Right lung (tissue), 5 donors: Measurements from ENCODE around the gene CEP68. TPM values are rescaled to one million over a fixed set of nuclear protein-coding genes. Genes with fewer than 3 reads are reported as not detected.
A peak's percentile ranks its signal among the peaks of the same experiment; 100 is the strongest.
"Not testable (repeated sequence)": the region's sequence is repeated elsewhere in the genome, so short reads cannot be mapped to it uniquely, and the experiment has no call there.

Experiments
- DNase-seq, 2 donors: peaks; one replicate each; pipeline ENCODE4 v3.0.0-alpha.2; 2013
- polyA plus RNA-seq, 5 donors: library from polyadenylated mRNA; unstranded; fragments of 120-200 nt; gene quantifications; one replicate each; pipeline versions ENCODE4 v1.2.1 to v1.2.3, GENCODE V29; 2013; ENCODE audit warnings: inconsistent platforms in 1 of 5, low replicate concordance in 1 of 5; ENCODE audit not compliant: insufficient read length in 5 of 5, insufficient read depth in 1 of 5

Gene CEP68
- polyA plus RNA-seq, 5 donors, result 21.4 to 32.0 (median 29.7) TPM

DNA sequence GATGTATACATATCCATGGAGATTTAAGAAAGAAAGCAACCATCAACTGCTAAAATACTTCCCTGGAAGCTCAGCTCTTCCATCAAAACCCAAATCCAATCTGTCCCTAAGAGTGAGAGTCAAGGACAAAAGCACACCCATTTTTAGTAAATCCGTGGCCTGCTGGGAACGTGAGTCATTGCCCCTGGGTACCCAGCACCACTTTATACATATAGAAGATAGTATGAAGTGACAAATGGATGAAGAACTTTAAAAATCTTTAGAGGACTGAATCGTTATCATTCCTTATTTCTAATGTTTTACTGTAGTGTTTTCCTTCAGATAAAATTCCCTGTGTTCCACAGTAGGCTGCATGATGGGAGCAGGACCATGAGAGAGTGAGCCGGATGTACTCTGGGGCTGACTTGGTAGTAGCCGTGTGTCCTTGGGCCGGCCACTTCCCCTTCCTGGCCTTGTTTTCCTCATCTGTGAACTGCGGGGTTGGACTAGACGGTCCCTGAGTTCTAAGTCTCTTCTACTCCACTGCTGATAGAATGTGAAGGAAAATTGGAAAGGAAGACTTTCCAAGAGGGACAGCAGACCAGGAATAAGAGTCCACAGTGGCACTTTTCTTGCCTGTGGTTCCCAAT, 28.5 kb upstream of the CEP68 start:
- DNase-seq, result no peak

DNA sequence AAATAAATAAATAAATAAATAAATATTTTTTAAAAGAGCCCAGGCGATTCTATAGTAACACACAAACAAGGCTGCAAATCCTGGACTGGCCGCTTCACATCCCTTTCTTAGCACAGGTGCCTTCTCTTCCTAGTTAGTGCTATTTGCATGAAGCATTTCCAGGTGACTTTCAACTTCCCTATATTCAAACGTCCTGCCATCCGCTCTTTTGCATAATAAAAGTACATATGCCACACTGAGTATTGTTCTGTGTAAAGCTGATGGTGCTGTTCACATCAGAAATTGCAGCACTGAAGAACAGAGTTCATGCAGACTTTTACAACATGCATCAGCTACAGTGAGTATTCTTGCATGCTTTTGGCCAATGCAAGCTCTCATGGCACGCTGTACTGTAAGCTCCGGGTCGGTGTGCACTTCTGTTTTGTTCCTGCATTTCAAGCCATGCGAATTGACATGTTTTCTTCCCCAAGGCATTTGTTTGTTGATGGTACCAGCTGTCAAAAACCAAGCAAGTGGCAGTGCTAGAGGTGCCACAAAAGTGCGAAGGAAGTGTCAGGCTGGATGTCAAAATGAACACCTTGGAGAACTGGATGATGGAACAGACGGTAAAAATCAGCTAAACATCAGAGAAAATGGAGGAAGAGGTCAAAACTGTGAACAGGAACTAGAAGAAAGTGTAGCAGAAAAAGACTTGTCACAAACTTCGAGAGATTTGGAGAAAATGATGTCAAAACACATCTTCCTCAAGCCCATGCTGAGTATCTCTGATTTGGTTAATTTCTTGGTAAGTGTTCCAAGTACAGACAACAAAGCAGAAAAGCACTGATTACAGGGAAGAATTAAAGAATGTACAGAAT, 25.5 kb upstream of the CEP68 start:
- DNase-seq, result no peak

DNA sequence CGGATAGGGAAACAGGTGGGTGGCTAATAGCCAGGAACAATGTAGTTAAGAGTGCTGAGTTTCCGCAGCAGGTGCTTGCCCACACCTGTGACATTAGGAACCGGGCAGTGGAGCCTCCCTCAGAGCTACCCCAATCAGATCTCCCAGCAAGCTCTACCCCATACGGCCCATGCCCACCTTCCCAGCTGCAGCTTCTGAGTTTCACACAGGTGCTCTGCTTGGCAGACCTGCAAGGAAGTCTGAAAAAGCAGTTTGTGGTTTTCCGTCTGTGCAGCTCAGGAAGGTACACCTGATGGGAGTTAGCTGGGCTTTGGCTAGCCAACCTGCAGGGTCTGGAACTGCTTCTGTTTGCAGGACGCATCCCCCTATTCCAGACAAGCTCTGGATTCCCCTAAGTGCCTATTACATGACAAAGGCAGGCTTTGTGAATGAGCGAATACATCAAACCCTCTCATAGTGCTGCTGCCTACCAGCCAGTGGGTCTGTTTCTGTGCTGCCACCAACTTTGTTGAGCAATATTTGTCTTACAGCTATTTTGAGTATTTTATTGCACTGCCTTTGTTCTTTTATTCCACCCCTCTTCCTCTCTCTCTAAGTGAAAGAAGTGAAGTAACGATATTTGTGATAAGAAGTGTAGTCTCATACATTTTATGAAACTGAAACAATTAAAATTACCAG, 24.7 kb upstream of the CEP68 start:
- no peak for DNase-seq

DNA sequence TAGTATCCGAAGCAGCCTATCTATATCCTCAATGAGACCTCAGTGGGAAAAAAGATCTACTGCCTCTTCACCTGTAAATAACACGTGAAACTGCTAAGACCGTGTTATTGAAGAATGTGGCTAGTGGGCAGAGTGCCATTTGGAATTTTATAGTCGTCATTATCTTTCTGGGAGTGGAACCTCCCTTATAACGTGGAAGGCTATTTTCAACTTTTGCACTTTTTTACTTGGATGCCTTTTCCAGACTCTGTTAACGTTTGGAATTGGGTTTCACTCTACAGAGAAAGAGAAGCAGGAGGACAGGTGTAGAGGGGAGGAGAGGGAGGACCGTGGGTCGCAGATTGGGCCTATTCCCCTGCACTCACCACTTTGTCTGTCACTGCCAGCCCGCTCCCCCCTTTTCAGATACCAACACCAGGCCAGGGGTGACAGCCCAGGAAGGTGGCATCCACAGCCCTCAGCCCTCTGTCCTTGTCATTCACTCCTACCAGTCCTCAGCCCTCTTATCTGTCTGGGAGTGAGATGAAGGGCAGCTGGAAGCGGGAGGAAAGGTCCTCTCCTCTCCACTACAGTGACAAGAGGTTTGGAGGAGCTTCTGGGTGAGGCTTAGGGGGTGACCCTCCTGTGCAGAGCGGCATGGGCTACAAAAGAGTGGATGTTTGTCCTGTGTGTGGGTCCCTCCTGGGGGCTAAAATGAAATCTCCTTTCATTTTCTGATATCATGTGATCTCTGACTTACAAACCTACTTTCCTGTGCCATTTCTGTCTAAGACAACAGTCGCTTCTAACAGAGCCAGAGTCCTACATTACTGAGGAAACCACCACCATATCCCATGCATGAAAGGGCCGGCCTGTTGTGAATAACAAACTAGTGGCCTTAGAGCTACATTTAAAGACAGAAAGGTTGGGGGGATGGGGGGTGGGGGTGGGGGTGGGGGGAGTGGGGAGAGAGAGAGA, 23.9 kb upstream of the CEP68 start:
- DNase-seq, result no peak

DNA sequence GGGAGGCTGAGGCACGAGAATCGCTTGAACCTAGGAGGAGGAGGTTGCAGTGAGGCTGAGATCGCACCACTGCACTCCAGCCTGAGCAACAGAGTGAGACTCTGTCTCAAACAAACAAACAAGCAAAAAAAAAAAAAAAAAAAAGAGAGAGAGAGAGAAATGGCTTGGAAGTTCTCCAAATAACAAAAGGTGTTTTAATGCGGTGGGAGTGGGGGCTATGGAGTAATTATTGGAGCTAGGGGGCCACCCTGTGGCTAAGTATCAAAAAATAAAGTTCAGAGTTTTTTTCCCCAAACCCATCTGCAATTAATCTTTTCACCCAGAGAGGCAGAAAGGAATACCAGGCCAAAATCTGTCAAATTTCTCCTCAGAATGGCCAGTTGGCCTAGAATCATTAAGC, 23.0 kb upstream of the CEP68 start:
- no peak for DNase-seq

DNA sequence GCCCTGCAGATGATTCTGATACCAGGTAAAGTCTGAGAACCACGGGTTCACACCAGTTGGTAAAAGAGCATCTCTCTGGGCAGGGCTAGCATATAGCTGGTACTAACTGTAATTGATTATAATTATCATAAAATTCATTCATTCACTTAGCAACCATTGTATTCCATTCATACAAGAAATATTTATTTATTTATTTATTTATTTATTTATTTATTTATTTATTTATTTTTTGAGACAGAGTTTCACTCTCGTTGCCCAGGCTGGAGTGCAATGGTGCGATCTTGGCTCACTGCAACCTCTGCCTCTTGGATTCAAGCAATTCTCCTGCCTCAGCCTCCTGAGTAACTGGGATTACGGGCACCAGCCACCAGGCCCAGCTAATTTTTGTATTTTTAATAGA, 22.5 kb upstream of the CEP68 start:
- DNase-seq, result not testable (repeated sequence)

DNA sequence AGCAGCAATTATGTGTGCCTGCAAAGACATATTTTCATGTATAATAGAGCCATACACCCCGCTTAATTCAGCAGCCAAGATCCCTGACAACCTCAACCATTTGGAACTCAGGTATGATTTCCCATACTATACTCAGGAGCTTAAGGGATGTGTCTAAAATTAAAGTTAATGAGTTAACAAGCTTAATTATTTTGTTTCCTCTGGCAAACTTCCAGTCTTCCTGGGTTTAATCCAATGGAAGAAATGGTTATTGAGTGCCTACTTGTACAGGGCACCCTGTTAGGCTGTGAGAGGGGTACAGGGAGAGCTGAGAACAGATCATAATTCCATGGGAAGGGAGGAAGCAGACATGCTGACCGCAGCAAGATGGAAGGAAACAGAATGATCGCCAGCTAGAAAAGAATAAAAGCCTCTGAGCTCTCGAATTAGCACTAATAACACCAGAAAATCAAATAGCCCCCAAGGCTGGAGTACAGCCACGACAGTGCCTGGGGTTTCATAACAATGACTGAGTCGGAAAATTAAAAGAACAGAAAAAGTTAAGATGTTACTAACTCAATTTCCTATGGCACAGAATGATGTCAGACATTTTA, 20.8 kb upstream of the CEP68 start:
- DNase-seq, result no peak

DNA sequence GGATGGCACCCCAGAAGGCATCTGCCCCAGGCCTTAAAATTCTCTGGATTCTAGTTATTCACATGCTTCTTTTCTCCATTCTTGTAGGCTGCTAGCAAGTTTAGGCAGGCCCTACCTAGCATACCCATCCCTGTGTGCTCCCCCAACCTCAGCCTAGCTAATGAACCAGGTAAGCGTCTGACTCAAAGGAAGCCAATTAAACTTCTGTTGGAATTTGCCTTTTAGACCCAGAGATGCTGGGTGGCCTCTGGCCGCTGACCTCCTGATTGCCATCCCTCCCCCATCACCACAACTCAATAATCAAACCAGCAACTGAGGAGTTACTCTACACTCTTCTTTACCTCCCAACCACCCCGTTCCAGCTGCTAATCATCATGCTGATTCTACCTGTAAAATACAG, 19.0 kb upstream of the CEP68 start:
- DNase-seq, result no peak

DNA sequence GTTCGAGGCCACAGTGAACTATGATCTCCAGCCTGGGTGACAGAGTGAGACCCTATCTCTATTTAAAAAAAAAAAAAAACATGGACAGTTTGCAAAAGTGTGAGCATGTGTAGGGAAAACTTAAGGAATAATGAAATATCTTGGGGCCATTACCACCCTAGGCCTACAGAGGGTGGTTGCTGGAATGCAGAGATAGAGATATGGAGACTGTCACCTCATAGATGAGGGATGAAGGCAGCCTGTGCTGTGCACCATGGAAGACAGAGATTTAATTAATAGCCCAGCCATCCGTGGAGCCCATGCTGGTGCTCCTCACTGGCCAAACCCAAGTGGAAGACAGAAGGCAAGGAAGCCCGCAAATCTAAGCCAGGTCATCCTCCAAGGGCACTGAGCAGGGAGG, 16.6 kb upstream of the CEP68 start:
- no peak for DNase-seq

DNA sequence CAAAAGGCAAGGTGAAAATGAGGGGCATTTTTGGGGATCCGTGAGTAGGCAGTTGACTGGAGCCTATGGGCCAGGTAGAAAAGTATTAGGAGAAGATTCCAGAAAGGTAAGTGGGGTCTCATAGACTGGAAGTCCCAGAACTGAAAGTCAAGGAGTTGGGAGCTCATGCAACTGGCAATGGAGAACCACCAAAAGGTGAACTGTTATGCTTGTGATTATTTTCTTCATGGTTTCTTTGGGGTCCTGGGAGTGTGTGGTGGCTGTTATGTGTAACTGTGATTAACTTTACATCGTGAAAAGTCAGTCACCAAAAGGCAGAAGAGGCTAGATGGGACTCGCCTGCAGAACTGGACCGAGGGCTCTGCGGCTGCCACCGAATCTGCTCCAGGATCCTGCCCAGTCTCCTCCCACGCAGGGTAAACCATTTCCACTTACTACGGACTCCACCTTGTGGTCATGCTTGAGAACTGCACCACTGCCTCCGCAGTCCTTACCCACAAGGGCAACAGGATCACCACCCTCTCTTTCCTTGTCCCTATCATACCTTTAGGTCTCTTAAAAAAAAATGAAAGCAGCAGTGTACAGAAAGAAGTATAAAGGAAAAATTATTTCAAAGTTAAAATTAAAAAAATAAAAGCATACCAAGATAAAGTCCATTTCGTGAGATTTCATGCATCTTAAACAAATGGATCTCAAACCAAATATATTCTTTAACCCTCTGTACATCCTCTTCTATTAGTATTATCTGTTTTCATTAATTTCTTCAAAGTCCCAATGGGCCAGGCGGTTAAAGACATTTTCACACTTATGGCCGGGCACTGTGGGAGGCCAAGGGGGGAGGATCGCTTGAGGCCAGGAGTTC, 15.6 kb upstream of the CEP68 start:
- peak; percentile 58 to 78 for DNase-seq

DNA sequence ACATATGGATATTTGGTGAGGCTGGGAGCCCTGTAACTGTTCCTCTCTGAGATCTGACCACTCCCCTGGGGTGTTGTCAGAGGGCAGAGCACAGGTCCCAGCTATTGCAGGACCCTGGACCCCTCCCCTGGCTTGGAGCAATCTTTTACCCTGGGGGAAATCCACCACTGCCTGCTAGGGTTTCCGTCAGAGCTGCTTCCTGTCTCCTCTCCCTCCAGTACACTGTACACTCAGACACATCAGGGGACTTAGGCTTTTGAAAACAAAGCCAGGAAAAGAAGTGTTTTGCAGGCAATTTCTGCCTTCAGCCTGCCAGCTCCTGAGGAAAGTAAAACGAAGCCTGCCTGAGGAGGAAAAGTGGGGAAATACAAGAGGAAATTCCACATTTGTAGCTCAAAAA, 13.2 kb upstream of the CEP68 start:
- no peak for DNase-seq

DNA sequence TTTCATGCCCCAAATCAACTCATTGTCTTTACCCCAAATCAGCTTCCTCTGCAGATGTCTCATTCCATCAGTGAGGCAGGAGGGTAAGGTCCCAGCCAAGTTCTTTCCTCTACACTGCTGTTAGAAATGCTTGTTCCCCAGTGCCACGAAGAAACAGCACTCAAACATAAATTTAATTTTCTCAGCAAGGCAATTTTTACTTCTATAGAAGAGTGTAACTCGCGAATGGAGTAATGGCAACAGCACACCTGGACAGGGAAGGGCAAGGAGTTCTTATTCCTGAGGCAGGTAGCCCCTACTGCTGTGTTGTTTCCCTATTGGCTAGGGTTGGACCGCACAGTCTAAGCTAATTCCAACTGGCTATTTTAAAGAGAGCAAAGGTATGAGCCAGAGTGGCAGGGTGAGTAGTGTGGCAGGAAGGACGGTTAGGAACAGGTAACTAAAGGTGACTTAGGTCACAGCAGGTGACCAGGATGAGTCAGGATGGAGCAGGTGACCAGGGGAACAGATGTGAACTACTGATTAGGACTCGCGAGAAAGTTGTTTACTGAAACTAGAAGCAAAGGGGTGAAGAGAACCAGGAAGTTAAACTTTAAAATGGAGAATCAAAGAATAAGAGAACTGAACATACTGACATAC, 12.0 kb upstream of the CEP68 start:
- no peak for DNase-seq

DNA sequence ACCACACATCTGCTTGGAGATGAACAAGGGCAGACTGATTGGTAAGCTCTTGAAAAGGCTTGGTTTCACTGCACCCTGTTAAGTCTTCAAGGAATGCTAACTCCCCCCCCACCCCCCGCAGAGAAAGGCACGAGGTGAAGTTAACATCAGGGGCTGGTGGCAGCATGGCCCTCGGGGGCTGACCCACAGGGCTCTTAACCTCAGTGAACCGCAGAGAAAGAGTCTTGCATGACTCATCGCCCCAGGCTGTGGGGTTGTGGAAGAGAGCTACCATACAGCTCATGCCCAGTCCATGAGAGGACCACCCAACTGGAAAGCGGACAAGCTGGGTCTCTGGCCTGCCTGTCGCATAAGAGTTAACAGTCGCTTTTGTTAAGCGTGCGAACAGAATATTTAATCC, 10.6 kb upstream of the CEP68 start:
- DNase-seq, result no peak

DNA sequence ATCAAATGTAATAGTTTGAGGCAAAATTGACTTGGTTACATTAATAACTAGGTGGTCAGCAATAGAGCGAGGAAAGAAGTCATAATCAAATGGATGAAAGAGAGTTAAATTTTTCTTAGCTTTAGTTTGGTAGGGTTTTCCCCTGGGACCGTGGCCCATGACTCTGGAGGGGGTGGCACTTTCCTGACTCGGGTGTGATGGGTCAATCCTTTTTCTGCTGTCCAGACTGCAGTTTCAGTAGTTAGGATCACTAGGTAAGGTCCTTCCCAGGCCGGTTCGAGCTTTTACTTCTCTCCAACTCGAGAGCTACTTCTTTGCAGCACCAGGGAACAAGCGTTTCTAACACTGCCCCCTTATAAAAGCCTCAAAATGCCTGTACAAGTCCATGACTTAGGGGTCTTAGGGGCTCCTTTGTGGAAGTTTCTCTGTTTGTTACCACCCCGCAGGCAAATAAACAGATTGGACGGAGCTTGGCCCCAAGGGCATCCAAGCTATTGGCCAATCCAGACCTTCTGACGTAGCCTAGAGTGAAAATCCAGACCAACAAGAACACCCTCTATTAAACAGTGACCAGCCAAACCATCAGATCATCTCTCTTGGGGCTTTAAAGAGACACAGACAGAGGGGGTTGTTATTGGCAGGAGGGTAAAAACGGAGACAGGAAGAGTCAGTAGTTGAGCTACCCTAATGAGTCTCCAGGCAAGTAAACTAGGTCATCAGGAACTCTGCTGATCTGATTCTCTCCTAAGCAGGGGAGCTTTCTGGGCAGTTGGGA, 9.4 kb upstream of the CEP68 start:
- DNase-seq, result no peak

DNA sequence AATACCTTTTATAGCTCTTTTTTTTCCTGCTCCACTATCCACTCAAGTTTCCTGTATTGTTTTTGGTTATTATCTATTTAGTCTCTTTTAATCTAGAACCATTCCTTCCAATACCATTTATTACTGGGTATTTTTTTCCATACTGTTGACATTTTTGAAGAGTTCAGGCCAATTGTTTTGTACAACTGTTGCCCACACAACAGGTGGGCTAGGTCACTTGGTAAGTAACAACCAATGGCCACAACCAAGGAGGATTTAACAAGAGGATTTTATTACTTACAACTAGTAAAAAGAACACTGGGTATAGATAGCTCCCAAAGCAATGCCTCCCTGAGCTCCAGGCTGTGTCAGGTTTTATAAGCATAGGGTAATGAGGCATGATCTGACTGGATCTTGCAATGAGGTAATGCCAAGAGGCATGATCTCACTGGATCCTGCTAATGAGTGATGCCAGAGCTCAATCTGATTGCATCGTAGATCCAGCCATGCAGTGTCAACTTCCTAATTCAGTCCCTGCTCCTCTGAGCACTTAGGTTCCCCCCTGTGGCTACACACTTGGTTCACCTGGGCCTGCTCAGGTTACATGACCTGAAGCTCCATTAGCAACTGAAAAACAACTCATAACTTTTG, 7.1 kb upstream of the CEP68 start:
- DNase-seq, result no peak

DNA sequence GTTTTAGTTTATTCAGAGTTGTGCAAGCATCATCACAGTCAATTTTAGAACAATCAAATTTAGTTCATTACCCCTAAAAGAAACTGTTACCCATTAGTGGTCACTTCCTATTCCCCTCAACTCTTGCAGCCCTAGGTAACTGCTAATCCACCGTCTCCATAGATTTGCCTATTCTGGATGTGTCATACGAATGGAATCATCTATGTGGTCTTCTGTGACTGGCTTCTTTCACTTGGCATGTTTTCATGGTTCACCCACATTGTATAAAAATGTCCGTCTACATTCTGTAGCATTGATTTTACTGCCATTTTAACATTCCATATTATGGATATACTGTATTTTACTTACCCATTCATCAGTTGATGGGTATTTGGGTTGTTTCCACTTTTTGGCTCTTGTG, 5.3 kb upstream of the CEP68 start:
- no peak for DNase-seq

DNA sequence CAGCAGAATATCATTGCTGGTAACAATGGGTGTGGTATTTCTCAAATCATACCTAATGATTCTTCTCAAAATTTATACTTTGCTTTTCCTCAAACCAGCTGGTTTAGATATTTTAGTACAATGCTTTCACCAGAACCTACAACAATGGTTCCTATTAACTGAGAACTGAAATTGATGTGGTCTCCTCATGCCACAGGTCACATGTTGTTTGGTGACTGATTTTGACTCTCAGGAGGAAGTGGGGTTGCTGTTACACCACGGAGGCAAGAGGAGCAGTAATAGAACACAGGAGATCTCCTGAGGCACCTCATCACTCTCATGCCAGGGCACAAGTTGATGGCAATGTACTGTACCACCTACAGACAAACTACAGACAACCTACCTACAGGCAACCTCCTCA, 3.0 kb upstream of the CEP68 start:
- DNase-seq, result no peak

DNA sequence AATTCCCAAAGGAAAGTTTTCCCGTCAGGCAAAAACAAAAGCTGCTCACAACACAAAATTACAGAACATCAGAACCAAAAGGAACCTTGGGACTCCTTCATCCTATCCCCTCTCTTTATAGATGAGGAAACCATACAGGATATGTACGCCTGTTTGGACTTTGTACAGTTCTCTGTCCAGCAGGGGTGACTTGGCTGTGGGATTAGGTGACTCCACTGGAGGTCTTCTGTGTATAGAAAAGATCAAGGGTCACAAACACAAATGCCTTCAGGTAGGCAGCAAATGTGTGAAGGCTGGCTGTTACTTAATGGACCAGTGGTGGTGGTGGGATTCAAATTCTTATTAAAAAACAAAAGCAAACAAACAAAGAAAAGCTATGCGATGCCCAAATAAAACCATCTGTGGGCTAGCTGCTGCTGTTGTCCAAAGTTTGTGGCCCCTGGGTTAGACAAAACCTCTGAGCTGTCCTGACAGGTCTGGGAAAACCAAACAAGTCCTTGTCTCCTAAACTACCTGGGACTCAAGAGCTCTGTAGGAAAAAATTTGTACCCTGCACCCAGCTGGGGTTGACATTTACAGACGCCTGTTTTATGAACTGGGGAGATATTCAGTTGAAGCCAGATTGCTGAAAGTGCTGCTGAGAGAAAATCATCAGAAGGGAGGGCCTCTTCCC, 1.3 kb upstream of the CEP68 start:
- DNase-seq, result no peak
